Upper lobe of left lung (tissue), 4 donors: Measurements from ENCODE around the gene UACA.

ENCODE experiments used
- EP300 ChIP-seq, 4 donors: sonication (generic); formaldehyde crosslinking; IDR thresholded peaks; one replicate each; pipeline ENCODE4 v1.5.1; 2017; ENCODE audit warnings: antibody characterized with exemption in 4 of 4, control low read depth in 2 of 4
- POLR2A ChIP-seq, 4 donors: fragments of 450-650 bp; IDR thresholded peaks; one replicate each; pipeline ENCODE4 v1.5.1; 2016 to 2017; ENCODE audit warnings: antibody characterized with exemption in 4 of 4, mild to moderate bottlenecking in 2 of 4
- TF ChIP-seq, protein P1 (sequence below), 6 experiments: fragments of 450-650 bp in 4 of 6; fragments of 200-600 bp in 2 of 6; sonication (generic) in 2 of 6; IDR thresholded peaks; one replicate each; pipeline ENCODE4 v1.5.1; 2016 to 2019; ENCODE audit warnings: antibody characterized with exemption in 6 of 6

DNA sequence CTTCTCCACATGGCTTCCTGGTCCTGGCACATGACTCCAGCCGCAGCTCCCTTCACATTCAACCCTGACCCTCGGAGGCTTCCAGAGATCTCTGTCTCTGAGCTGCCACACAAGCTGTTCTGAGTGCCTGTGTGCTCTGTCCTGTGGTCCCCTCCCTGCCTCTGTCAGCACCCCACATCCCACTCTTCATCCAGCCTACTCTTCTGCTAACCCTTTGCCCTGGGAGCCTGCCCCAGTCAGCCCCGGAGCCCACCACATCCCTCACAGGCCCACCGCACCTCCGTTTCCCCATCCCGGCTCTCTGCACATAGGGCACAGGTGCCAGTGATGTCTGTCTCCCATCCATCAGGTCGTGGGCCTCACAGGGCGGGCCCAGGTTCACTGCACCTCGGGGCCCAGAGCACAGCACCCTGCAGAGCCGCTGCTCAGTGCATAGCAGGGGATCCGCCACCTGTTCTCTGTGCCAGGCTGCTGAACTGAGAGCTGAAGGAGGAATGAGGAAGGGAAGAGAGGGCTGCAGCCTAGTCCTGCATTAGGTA is 133.6 kb downstream of the UACA start:
- TF ChIP-seq, protein P1, sequence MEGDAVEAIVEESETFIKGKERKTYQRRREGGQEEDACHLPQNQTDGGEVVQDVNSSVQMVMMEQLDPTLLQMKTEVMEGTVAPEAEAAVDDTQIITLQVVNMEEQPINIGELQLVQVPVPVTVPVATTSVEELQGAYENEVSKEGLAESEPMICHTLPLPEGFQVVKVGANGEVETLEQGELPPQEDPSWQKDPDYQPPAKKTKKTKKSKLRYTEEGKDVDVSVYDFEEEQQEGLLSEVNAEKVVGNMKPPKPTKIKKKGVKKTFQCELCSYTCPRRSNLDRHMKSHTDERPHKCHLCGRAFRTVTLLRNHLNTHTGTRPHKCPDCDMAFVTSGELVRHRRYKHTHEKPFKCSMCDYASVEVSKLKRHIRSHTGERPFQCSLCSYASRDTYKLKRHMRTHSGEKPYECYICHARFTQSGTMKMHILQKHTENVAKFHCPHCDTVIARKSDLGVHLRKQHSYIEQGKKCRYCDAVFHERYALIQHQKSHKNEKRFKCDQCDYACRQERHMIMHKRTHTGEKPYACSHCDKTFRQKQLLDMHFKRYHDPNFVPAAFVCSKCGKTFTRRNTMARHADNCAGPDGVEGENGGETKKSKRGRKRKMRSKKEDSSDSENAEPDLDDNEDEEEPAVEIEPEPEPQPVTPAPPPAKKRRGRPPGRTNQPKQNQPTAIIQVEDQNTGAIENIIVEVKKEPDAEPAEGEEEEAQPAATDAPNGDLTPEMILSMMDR (IDR thresholded peaks at IDR 0.05): no peak
- TF ChIP-seq EP300 (IDR thresholded peaks at IDR 0.05) (no peak), POLR2A (IDR thresholded peaks at IDR 0.05) (no peak)
